GM12801 (cell line): ENCODE results near the gene TMEM132D.

Source experiments
- TF ChIP-seq, protein P1 (sequence below): IDR thresholded peaks from one replicate; pipeline ENCODE4 v1.5.1; 2011; ENCODE audit warnings: control low read depth; ENCODE audit not compliant: insufficient read length; ENCODE audit errors: extremely low read depth

TMEM132D gene

DNA sequence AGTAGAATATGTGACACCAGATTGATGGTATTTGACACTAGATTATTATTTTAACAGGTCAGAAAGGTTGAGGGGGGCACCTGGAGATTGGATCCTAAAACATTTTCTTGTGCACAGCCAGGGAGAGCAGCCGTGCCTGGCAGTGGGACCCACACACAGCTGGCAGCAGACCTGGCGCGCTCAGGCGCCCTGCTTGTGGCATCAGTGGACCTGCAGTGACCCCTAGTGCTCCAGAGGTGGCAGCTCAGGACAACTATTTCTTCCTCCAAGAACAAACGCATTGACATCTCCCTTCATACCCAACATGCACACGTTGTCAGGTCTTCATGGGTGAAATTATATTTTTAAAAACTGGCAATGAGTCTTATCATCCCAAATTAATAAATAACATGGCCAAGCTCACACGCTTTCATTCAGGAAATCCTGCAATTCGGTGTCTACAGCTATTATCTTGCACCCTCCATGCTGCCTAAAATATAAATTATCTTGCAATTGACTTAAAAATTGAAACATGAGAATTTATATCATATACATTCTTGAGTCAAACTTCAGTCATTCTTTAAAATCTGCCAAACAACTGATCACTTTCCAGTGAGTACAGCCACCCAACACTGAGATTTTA, 7.7 kb upstream of the TMEM132D start:
- TF ChIP-seq, protein P1, sequence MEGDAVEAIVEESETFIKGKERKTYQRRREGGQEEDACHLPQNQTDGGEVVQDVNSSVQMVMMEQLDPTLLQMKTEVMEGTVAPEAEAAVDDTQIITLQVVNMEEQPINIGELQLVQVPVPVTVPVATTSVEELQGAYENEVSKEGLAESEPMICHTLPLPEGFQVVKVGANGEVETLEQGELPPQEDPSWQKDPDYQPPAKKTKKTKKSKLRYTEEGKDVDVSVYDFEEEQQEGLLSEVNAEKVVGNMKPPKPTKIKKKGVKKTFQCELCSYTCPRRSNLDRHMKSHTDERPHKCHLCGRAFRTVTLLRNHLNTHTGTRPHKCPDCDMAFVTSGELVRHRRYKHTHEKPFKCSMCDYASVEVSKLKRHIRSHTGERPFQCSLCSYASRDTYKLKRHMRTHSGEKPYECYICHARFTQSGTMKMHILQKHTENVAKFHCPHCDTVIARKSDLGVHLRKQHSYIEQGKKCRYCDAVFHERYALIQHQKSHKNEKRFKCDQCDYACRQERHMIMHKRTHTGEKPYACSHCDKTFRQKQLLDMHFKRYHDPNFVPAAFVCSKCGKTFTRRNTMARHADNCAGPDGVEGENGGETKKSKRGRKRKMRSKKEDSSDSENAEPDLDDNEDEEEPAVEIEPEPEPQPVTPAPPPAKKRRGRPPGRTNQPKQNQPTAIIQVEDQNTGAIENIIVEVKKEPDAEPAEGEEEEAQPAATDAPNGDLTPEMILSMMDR: no peak

DNA sequence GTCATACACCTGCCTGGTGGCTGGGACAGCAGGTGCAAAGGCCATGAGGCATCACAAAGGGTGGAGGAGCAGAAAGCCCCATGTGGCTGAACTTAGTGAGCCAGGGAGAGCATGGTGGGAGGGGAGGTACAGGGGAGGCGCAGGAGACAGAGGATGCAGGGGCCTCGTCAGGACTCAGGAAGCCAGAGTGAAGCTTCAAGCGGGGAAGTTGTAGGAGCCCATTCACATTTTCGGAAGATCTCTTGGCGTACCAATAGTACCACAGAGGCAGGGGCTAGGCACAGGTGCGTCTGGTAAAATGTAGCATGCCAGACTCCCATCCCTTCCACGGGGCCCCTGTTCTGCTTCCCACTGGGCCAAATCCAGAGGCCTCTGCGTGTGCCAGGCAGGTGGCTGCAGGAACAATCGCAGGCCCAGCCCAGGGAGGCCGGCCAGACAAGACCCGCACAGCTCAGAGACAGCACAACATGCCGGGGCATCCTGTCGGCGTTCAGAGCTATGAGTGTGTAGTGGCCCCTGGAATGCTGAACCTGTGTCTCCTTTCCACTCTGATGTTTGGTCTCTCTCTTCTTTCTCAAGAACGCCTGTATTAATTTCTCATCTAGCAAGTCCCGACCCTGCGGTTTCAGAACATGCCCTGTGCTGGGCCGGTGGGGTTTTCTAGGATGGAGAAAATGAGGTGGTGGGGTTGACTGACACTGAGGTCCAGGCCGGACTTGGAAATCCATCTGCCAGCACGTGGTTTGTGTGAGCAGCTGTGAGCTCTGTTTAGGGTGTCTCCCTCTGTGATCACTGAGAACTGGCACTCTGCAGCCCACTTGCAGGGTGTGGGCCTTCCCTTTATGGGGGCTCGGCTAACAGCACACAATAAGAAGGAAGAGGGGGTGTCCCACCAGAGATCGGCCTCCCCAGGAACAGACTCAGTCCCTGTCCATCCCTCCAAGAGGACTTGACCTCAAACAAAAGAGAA, 5.5 kb upstream of the TMEM132D start:
- TF ChIP-seq, protein P1: no peak

DNA sequence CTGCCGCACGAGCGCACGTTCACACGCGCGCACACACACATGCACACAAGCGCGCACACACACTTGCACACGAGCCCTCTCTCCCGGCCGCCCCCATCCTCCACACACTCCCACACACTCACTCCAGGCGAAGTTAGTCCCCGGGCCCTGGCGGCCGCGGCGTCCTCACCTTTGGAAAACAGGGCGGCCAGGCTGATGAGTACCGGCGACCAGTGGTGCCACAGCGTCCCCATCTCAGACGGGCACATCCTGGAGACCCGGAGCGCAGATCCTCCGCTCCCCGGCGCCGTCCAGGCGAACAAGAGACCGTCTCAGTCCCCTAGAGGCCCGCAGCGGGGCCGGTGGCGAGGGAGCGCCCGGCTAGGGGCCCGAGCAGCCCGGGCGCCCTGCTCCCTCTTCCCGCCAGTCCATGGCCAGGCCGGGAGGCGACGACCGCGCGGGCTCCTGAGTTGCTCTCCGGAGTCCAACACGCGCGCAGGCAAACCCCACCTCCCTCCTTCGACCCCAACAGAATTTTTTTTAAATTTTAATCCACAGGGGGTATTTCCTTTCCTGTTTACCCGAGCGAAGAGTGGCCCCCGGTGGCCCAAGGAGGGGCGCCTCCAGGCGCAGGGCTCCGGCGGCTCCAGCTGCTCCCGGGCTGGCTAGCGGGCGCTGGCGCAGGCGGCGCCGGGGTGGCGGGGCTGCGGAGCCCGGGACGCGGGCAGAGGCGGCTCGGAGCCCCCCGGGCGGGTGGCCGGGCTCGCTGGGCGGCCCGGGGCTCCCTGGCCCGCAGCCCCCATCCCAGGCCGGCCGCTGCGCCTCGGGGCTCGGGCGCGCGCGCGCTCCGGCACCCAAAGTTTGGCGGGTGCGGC, 506 bp downstream of the TMEM132D start:
- TF ChIP-seq, protein P1: no peak

DNA sequence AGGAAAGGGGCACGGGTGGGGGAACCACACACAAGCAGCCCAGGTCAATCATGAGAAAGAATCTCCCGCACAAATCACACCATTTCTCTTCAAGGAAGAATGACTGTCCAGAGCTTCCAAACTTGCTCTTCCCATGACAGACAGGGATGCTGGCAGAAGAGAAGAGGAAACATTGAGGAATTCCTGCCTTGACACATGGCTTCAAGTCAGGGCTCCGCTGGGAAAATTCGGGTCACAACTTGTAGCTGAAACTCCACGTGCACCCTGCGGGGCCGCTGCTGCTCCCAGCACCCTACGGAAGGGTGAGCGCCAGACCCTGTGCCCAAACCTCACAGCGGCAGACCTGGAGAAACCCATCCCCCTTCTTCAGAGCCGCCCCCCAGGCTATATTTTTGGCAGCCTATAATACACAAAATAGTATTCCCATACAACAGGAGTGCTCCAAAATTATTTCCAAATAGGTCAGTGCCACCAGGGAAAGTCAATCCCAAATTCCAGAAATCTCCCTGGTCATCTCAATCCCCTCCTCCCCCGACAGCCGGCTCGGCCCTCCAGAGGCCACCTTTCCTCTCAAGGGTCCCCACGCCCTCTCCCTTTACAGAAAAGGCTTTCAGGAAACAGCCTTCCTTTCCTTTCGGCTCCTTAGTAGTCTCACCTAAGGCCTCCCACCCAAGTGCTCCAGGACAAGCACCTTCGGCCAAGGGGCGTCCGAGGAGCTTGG, 1.3 kb downstream of the TMEM132D start:
- TF ChIP-seq, protein P1: no peak

DNA sequence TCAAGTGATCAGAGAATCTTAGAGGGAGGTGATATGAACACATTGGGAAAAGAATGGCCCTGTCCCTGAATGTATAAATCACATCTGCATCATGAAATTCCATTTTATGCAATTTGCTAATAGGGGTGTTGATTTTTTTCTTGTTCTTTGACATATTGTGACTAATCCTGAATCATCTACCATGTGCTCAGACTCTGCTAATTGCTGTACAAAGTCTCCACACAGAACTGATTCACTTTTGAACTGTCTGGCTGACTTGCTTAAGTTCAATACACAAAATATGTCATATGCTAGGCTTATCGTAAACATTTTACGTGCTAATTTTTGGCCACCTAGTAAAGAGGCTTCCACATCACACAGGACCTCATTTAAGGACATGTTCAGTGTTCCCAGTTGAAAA, 2.6 kb downstream of the TMEM132D start:
- TF ChIP-seq, protein P1: no peak

DNA sequence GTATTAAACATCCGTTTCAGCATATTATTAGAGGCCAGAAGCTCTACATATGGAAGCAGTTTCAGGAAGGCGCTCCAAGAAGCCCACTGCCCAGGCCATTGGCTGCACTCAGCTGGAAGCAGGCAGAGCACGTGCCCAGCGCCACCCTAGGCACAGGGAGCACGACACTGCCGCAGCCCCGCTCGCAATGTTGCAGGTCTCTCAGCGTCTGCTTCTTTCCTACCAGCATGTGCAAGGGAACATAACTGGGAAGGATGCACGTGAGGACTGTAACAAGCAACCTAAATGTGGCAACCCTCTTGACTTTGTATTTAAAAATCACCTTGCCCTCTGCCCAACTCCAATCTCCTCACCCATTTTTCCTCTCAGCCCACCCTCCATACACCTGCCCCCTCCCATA, 3.5 kb downstream of the TMEM132D start:
- TF ChIP-seq, protein P1: no peak

DNA sequence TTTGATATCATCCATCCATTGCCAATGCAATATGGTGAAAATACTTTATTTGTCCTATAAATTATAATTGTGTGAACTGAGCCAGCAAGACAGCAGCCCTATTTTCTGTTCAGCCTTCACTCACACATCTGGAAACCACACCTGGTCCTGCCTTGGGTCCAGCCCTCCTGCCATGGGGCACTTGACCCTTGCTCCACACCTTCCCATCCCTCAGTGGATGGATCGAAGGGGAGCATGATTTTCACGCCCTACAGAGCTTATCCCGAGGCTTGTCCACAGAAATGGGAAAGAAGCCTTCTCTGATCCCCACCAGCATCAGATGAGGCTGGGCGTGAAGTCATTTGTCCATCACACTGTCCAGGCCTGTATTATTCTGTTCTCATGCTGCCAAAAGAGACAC, 10.1 kb downstream of the TMEM132D start:
- TF ChIP-seq, protein P1: no peak
